K562 (cell line): Measurements from ENCODE around the gene NMT1. TPM values are rescaled to one million over a fixed set of nuclear protein-coding genes. Genes with fewer than 3 reads are reported as not detected.
A peak's percentile ranks its signal among the peaks of the same experiment; 100 is the strongest.

Source experiments
- BCOR ChIP-seq: fragments of 450-650 bp; IDR thresholded peaks from 2 replicates; pipeline ENCODE4 v1.6.1; 2016
- CTCF ChIP-seq, 3 experiments: IDR thresholded peaks in 2 of 3; conservative IDR thresholded peaks in 1 of 3; 2 replicates each; pipeline ENCODE4 v1.5.1; 2011 to 2012; ENCODE audit warnings: low read length in 3 of 3, mild to moderate bottlenecking in 3 of 3, control low read depth in 2 of 3, improper control_type of control experiment in 1 of 3, inconsistent platforms in 1 of 3, low read depth in 1 of 3, mixed read lengths in 1 of 3, moderate library complexity in 1 of 3; ENCODE audit not compliant: insufficient read depth in 2 of 3
- ELF4 ChIP-seq: fragments of 450-650 bp; formaldehyde crosslinking; IDR thresholded peaks from 2 replicates; pipeline ENCODE4 v1.4.0; 2022; ENCODE audit warnings: missing genetic modification characterization
- GATA2 ChIP-seq: sonication (generic); formaldehyde crosslinking; IDR thresholded peaks from 2 replicates; pipeline ENCODE4 v1.4.0; 2020; ENCODE audit warnings: mild to moderate bottlenecking, missing genetic modification reagents
- LEF1 ChIP-seq: fragments of 450-650 bp; IDR thresholded peaks from 2 replicates; pipeline ENCODE4 v1.6.1; 2016; ENCODE audit warnings: mild to moderate bottlenecking
- NFIC ChIP-seq: fragments of 450-650 bp; IDR thresholded peaks from 2 replicates; pipeline ENCODE4 v1.6.1; 2017; ENCODE audit warnings: mild to moderate bottlenecking, inconsistent platforms
- SMAD3 ChIP-seq: fragments of 450-650 bp; formaldehyde crosslinking; conservative IDR thresholded peaks from 2 replicates; pipeline ENCODE4 v1.4.0; 2020; ENCODE audit warnings: mild to moderate bottlenecking
- ZC3H4 ChIP-seq: sonication (generic); formaldehyde crosslinking; IDR thresholded peaks from 2 replicates; pipeline ENCODE4 v1.9.0; 2021; ENCODE audit warnings: missing genetic modification reagents, borderline replicate concordance
- ZNF184 ChIP-seq: sonication (generic); formaldehyde crosslinking; IDR thresholded peaks from 2 replicates; pipeline ENCODE4 v1.5.0; 2020; ENCODE audit warnings: missing genetic modification reagents
- ZNF212 ChIP-seq: fragments of 450-650 bp; formaldehyde crosslinking; IDR thresholded peaks from 2 replicates; pipeline ENCODE4 v1.4.0; 2020; ENCODE audit warnings: mild to moderate bottlenecking
- ZNF318 ChIP-seq, 2 experiments: fragments of 450-650 bp; IDR thresholded peaks; 2 replicates each; pipeline ENCODE4 v1.6.1; 2016; ENCODE audit warnings: mild to moderate bottlenecking in 2 of 2, borderline replicate concordance in 1 of 2, low read depth in 1 of 2, moderate library complexity in 1 of 2
- ZNF75A ChIP-seq: fragments of 450-650 bp; formaldehyde crosslinking; IDR thresholded peaks from 2 replicates; pipeline ENCODE4 v1.4.0; 2020; ENCODE audit warnings: mild to moderate bottlenecking
- polyA plus RNA-seq, 8 experiments: library from polyadenylated mRNA; depleted of rRNA in 4 of 8; stranded (reverse) in 5 of 8; unstranded in 3 of 8; fragments of >200 nt; fragmentation: Nextera tagmentation in 2 of 8; fragmentation: Illumina TruSeq in 1 of 8; extraction: Ambion mirVana in 2 of 8; extraction: Trizol in 1 of 8; gene quantifications; 2 replicates each; pipeline versions ENCODE4 v1.2.1 to v1.2.3, GENCODE V29; 2011 to 2014; ENCODE audit warnings: inconsistent platforms in 1 of 8, missing spikeins in 1 of 8
- total RNA-seq, 7 experiments: library from RNA; depleted of rRNA in 6 of 7; stranded (reverse); fragments of >200 nt in 6 of 7; fragmentation: Illumina TruSeq in 2 of 7; extraction: Trizol in 2 of 7; gene quantifications; 2 replicates each; pipeline versions ENCODE4 v1.2.1 to v1.2.3, GENCODE V29; 2011 to 2021; ENCODE audit warnings: low replicate concordance in 1 of 7
- TF ChIP-seq, protein P1 (sequence below): IDR thresholded peaks from 2 replicates; pipeline ENCODE4 v1.6.1; 2012; ENCODE audit warnings: low read depth, low read length, improper control_type of control experiment, borderline replicate concordance
- TF ChIP-seq, protein P2 (sequence below): sonication (generic); formaldehyde crosslinking; IDR thresholded peaks from 2 replicates; pipeline ENCODE4 v1.8.1; 2023; ENCODE audit warnings: mild to moderate bottlenecking, missing genetic modification reagents

Gene NMT1
- total and polyA plus RNA-seq, 9 of the 15 experiments (the other 6 are each of a cell fraction or from before 2014, with no cell fraction given), result 86.7 to 569 (median 213) TPM

DNA sequence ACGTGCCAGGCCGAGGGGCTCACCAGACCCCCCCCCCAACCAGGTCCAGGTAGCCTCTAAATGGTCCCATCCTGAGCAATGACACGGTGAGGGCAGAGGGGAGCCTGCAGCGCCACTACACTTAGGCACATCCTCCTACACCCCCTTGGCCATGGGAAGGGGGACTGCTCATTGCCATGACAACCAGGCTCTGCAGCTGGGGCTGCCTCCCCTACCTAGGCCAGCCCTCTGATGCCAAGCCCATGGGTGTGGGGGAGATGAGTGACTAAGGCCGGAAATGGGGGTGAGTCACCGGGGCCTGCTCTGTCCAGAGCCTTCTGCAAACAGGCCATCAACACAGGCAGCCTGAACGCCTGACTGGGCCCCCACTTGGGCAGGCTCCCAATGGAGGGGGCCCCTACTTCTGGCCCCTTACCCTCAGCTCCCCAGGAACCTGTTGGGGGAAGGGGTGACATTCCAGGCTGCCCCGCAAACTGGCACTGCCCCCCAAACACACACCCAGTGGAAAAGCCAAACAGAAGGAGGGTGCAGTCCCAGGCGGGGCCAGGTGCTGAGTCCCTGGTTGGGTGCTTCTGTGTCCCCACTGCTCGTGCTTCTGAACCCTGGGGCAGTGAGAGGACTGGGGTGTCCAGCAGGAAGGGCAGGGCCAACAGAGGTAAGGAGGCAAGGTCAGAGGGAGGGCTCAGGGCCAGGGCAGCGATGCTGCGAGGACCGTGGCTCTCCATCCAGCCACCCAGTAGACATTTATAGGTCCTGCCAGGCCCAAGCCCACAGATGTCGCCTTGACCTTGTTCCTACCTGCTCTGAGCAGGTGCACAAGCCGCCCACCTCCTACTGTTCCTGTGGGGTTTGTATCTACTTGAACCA, 63.0 kb downstream of the NMT1 start (continued):
- TF ChIP-seq ZNF318 (IDR thresholded peaks at IDR 0.05; ENCODE audit: borderline replicate concordance in 1 of 2, low read depth in 1 of 2) (no peak), ZNF184 (no peak), ZNF212 (CRISPR knock-in tag) (no peak), GATA2 (0 out of 2 replicates have a peak, but pooled peaks have one; percentile 32), ZC3H4 (0 out of 2 replicates have a peak, but pooled peaks have one; percentile 13), ZNF75A (CRISPR knock-in tag) (no peak), NFIC (peak; percentile 53), BCOR (no peak), SMAD3 (CRISPR knock-in tag) (no peak), CTCF (IDR thresholded peaks at IDR 0.05 in 2 of 3, conservative IDR thresholded peaks at IDR 0.05 in 1 of 3; ENCODE audit: insufficient read depth in 2 of 3, low read depth in 1 of 3, low read length in 3 of 3) (no peak), ELF4 (no peak), LEF1 (peak; percentile 85)
- TF ChIP-seq, protein P1, sequence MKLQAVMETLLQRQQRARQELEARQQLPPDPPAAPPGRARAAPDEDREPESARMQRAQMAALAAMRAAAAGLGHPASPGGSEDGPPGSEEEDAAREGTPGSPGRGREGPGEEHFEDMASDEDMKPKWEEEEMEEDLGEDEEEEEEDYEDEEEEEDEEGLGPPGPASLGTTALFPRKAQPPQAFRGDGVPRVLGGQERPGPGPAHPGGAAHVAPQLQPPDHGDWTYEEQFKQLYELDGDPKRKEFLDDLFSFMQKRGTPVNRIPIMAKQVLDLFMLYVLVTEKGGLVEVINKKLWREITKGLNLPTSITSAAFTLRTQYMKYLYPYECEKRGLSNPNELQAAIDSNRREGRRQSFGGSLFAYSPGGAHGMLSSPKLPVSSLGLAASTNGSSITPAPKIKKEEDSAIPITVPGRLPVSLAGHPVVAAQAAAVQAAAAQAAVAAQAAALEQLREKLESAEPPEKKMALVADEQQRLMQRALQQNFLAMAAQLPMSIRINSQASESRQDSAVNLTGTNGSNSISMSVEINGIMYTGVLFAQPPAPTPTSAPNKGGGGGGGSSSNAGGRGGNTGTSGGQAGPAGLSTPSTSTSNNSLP, result no peak
- TF ChIP-seq, protein P2, sequence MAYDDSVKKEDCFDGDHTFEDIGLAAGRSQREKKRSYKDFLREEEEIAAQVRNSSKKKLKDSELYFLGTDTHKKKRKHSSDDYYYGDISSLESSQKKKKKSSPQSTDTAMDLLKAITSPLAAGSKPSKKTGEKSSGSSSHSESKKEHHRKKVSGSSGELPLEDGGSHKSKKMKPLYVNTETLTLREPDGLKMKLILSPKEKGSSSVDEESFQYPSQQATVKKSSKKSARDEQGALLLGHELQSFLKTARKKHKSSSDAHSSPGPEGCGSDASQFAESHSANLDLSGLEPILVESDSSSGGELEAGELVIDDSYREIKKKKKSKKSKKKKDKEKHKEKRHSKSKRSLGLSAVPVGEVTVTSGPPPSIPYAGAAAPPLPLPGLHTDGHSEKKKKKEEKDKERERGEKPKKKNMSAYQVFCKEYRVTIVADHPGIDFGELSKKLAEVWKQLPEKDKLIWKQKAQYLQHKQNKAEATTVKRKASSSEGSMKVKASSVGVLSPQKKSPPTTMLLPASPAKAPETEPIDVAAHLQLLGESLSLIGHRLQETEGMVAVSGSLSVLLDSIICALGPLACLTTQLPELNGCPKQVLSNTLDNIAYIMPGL (CRISPR knock-in tag), result no peak
